H1 (cell line): ENCODE data around the gene SP7. TPM values are rescaled to one million over a fixed set of nuclear protein-coding genes. Genes with fewer than 3 reads are reported as not detected.
A peak's percentile ranks its signal among the peaks of the same experiment; 100 is the strongest.

Experiments
- EGR1 ChIP-seq: IDR thresholded peaks from 2 replicates; pipeline ENCODE4 v1.6.1; 2011; ENCODE audit warnings: low read depth, low read length, borderline replicate concordance
- GABPA ChIP-seq: IDR thresholded peaks from 2 replicates; pipeline ENCODE4 v1.6.1; 2011; ENCODE audit warnings: mild to moderate bottlenecking, low read length, moderate library complexity, borderline replicate concordance; ENCODE audit not compliant: insufficient read depth
- TAF7 ChIP-seq: optimal IDR thresholded peaks from 2 replicates; pipeline ENCODE3; 2011; ENCODE audit warnings: low read depth, mild to moderate bottlenecking, inconsistent platforms, low read length, moderate library complexity, borderline replicate concordance
- polyA plus RNA-seq, 7 experiments: library from polyadenylated mRNA; depleted of rRNA in 3 of 7; stranded (reverse) in 5 of 7; unstranded in 2 of 7; fragments of >200 nt in 5 of 7; fragments of 200-250 nt in 2 of 7; gene quantifications; 1 replicate in 5 of 7; 2 replicates in 1 of 7; 4 replicates in 1 of 7; pipeline versions ENCODE4 v1.2.1 to v1.2.3, GENCODE V29; 2011 to 2013; ENCODE audit warnings: missing spikeins in 2 of 7, mixed read lengths in 2 of 7
- total RNA-seq: library from RNA; stranded (reverse); fragmentation: NEBNext Ultra II Directional; extraction: Animal tissue kit (Norgen Biotek cat#: 25700); gene quantifications from 2 replicates; pipeline ENCODE4 v1.2.1, GENCODE V29; 2021

The SP7 gene
- total and polyA plus RNA-seq, 2 of the 8 experiments (the other 6 are each of a cell fraction or from before 2014, with no cell fraction given): 0.12 to 0.13 TPM

- TF ChIP-seq EGR1 (peak; percentile 56; the same call in 1 of the 2 replicates), TAF7 (peak; percentile 22), GABPA (no peak)
Observed at GRCh38 chr12:53380104-53380793, 44.1 kb upstream of the SP7 start, which contains the start of gene SP1 (continued).
